Esophagus muscularis mucosa (tissue), 3 donors: ENCODE measurements around the gene TMEM200B.

ENCODE experiments used
- EP300 ChIP-seq: sonication (generic); formaldehyde crosslinking; IDR thresholded peaks from one replicate; pipeline ENCODE4 v1.6.1; 2017; ENCODE audit warnings: antibody characterized with exemption
- POLR2AphosphoS5 ChIP-seq, 2 donors: sonication (generic); formaldehyde crosslinking; IDR thresholded peaks; one replicate each; pipeline ENCODE4 v1.6.1; 2017; ENCODE audit warnings: antibody characterized with exemption in 2 of 2

GRCh38 chr1:29152046-29152805 is 28.5 kb upstream of the TMEM200B start:
- TF ChIP-seq POLR2AphosphoS5 (IDR thresholded peaks at IDR 0.05), result no peak
- TF ChIP-seq EP300, result no peak
